Measurements from ENCODE around the gene SNX3.

The SNX3 gene

DNA sequence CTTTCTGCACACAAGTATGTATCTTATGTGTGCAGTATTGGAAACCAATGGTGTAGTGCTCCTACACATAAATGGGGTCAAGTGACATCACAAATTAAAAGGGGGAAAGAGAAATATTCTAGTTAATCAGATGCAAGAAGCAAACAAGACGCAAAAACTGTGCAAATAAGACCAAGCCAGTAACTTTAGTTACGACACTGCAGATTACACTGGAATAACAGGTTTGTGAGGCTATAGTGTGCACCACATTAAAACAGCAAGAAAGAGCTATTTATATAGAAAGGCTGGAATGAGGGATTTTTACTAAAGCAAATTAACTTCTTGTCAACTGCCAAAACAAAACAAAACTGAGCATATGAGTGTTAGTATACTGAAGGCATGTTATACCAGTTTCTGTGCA is 49.2 kb downstream of the SNX3 start:
- in situ Hi-C loops (cut with HindIII; ENCODE audit: low sequenced_read_pairs): no loop called here
- TF ChIP-seq, protein P1, sequence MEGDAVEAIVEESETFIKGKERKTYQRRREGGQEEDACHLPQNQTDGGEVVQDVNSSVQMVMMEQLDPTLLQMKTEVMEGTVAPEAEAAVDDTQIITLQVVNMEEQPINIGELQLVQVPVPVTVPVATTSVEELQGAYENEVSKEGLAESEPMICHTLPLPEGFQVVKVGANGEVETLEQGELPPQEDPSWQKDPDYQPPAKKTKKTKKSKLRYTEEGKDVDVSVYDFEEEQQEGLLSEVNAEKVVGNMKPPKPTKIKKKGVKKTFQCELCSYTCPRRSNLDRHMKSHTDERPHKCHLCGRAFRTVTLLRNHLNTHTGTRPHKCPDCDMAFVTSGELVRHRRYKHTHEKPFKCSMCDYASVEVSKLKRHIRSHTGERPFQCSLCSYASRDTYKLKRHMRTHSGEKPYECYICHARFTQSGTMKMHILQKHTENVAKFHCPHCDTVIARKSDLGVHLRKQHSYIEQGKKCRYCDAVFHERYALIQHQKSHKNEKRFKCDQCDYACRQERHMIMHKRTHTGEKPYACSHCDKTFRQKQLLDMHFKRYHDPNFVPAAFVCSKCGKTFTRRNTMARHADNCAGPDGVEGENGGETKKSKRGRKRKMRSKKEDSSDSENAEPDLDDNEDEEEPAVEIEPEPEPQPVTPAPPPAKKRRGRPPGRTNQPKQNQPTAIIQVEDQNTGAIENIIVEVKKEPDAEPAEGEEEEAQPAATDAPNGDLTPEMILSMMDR (IDR thresholded peaks at IDR 0.05; ENCODE audit: low read depth, low read length): no peak
- DNase-seq (ENCODE audit: low read depth, low spot score): no peak
- no peak overlapping the region for H3K4me3 ChIP-seq (ENCODE audit: low read depth, low read length)

DNA sequence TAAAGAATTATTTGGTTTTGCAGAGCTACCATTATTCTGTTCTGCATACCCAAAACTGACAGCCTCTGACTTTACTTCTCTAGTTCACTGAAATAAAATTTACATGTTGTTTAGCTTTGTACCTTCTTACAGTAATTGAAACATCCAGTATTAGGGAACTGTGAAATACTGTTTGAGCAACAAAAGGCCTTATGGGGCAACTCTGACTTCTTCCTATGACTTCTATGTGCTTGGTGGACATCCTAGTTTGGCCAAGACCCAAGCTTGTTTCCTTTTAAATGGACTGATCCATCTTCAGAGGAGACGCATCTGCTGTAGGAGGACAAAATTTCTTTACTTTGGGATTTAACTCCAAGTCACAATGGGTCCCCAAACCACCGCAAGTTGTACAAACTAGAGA is 50.3 kb downstream of the SNX3 start:
- DNase-seq (ENCODE audit: low read depth, low spot score): no peak
- in situ Hi-C loops (cut with HindIII; ENCODE audit: low sequenced_read_pairs): no loop called here
- H3K4me3 ChIP-seq (ENCODE audit: low read depth, low read length): no peak overlapping the region
- TF ChIP-seq, protein P1 (IDR thresholded peaks at IDR 0.05; ENCODE audit: low read depth, low read length): no peak

DNA sequence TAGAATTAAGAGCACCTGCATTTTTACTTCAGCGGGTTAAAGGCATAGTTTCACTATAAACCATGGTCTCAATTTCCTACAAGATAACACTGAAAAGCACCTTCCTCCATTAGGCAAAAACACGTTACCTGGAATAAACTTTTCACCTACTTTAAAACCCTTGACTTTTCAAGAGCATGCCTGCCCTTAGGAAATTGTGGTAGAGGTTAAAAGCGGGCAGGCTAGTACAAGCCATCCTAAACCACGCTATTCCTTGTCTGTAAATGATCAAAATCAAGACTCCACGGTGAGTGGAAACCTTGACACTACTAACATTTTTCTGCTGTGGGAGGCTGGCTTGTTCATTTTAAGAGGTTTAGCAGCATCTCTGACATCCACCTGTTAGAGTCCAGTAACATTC is 51.1 kb downstream of the SNX3 start:
- in situ Hi-C loops (cut with HindIII; ENCODE audit: low sequenced_read_pairs): no loop called here
- no peak overlapping the region for H3K4me3 ChIP-seq (ENCODE audit: low read depth, low read length)
- TF ChIP-seq, protein P1 (IDR thresholded peaks at IDR 0.05; ENCODE audit: low read depth, low read length): no peak

DNA sequence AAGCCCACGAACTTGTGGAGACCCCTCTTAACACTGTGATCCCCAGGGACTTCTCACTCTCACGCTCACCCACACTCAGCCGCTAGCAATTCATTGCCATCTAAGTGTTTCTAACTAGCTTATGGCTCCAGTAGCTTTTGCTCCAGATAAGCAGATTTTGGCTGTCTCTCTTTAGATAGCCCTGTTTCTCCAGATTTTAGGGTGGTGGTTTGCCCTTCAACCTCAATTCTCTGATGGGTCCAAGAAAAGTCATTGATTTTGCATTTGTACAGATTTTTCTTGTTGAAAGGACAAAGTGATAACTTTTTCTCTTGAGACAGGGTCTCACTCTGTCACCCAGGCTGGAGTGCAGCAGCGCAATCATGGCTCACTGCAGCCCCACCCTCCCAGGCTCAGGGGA is 53.8 kb downstream of the SNX3 start:
- H3K4me3 ChIP-seq (ENCODE audit: low read depth, low read length): no peak overlapping the region
- TF ChIP-seq, protein P1 (IDR thresholded peaks at IDR 0.05; ENCODE audit: low read depth, low read length): no peak
- DNase-seq (ENCODE audit: low read depth, low spot score): no peak
- in situ Hi-C loops (cut with HindIII; ENCODE audit: low sequenced_read_pairs): no loop called here

More for the DNA sequence above, 51.1 kb downstream of the SNX3 start:
- no peak for DNase-seq (ENCODE audit: low read depth, low spot score)

DNA sequence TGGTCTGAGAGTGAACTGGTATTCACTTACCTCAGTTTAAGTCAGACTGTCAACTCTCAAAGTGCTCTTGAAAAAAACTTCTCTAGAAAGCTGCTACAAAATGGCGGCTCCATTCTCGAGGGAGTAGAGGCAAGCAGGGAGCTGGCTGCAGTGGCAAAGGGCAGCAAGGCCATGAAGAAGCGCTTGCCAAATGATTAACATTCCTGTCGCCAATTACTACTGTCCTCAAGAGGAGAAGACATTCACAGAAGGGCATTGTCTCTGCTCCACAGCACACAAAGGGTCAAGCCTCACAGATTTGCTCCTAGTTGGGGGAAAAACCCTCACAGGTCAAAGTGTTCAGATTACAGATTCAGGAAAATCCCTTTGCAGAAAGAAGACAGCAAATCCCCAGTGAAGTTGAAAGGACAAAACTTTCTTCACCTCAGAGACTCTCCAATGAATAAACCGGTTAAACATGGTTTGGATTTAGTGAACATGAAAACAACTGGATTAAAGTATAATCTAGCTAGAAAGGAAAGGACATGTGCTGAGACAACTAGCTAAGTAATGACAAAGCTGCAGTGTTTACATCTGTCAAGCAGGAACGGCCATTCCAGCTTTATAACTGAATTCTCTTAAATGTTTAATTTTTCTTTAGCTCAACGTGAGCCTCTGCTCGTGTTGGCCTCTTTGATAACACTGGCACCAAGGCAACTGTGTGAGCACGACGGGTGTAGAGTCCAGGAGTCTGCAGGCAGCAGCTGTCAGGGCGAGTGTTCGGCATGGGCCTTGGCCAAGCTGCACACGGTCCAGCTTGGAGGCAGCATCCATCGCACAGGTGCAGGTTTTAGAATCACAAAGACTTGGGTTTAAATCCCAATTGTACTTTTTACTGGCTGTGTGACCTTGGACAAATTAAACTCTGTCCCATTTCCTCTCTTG is 57.4 kb downstream of the SNX3 start:
- no peak overlapping the region for H3K4me3 ChIP-seq (ENCODE audit: low read depth, low read length)
- in situ Hi-C loops (cut with HindIII; ENCODE audit: low sequenced_read_pairs): no loop called here
- DNase-seq (ENCODE audit: low read depth, low spot score): no peak
- TF ChIP-seq, protein P1 (IDR thresholded peaks at IDR 0.05; ENCODE audit: low read depth, low read length): no peak

DNA sequence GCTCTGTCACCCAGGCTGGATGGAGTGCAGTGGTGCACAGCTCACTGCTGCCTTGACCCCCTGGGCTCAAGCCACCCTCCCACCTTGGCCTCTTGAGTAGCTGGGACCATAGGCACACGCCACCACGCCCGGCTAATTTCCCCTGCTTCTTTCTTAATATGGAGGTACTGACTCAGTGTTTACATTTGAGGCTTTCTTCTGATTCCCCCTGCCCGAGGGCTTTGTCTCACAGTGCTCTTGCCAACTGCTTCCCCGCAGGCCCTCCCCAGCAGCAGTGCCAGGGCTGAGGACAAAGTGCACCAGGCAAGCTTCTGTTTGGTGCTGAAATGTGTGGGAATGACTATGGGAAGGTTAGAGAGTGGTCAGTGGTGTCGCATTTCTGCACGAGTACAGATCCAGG is 60.2 kb downstream of the SNX3 start:
- in situ Hi-C loops (cut with HindIII; ENCODE audit: low sequenced_read_pairs): no loop called here
- peak; percentile 78 for DNase-seq (ENCODE audit: low read depth, low spot score)
- TF ChIP-seq, protein P1 (IDR thresholded peaks at IDR 0.05; ENCODE audit: low read depth, low read length): no peak

More for the DNA sequence above, 60.2 kb downstream of the SNX3 start:
- no peak overlapping the region for H3K4me3 ChIP-seq (ENCODE audit: low read depth, low read length)
